CD4-positive, alpha-beta T cell treated with Interleukin-15 for 4 hours (primary cell): ENCODE results near the gene CHIT1.

ENCODE experiments used
- DNase-seq: peaks from one replicate; pipeline ENCODE4 v3.0.0-alpha.2; 2020; ENCODE audit warnings: low spot score

The CHIT1 gene

GRCh38 chr1:203188686-203189232 lies 40.7 kb downstream of the CHIT1 start:
- no peak for DNase-seq

DNA sequence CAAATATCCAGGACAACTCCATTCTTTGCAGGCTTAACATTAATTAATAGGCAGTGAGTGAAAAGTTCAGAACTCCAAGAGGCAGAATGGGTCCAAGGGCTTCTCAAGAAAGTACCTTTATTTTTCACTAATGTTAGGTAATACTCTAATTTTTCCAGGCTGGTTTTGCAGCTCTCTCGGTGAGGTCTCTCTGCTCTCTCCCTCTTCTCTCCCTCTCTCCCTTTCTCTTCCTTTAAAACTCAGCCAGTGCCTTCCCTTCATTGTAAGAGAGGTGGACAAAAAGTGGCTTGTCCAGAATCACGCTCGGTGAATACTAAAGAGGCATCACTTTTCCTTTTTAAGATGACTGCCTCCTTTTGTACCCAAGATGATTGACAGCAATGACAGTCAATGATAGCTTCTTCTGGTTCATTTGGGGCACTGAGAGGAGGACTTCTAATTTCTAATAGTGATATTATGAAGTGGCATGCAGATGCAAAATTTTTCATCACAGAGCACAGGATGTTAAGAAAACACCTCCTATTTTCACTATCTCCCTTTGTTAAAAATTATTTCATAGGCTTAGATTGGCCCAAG lies 41.7 kb downstream of the CHIT1 start:
- no peak for DNase-seq

DNA sequence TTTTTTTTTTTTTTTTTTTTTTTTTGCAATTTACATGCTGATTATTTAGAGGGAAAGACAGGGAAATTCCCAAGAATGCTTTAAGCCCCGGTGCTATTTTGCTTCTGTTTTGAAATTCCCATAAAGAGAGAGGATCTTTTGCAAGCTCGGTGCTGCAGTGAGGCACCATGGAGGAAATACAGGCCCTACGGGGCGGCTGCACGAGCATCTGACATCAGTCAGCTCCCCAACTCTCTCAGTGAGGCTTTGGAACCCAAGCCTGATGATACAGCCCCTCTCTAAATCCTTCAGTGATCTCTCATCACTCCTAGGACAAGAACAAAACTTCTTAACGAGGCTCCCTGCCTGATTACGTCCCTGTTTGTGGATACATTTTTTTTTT lies 42.2 kb downstream of the CHIT1 start:
- no peak for DNase-seq

DNA sequence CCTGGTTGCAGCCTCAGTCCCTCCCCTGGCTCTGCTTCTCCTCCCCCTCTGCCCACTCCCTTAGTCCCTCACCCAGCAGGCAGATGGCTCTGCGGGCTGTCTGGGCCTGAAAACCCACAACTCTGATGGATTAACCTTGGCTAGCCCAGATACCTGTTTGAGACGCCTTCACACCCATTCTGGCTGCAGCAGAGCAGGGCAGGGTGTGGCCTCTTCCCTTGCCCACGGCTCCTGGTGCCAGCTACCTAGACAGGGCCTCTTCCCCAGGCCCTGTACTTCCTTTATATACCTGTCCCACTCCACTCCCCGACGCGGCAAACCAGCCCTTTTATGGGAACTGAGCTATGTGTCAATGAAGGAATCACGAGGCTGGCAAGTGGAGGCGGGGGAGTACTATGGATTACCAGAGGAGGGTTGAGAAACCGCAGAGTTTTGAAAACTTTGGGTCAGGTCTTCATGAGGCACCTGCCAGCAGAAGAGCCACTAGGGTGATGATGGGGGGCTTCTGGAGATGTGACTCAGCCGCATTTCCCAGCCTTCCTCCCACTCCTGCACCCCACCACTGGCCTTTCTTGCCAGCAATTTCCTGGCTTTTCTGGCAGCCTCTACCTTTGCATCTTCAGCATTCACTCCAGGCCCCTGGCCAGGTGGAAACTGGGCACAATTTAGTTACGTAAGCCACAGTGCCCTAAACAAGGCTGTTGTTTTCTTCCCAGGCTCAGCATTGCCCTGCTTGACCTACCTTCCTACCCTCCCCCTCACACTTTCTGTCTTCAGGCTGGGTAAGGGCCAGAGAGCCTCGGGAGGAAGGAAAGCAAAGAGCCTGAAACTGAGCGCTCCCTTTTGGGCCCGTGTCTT lies 42.8 kb downstream of the CHIT1 start, which contains the start of gene CHI3L1:
CHI3L1 (minus strand) TSS at position 259 of the 858 bp plus-strand sequence; CDS start at position 178, 81 bp downstream.
- DNase-seq, result no peak

DNA sequence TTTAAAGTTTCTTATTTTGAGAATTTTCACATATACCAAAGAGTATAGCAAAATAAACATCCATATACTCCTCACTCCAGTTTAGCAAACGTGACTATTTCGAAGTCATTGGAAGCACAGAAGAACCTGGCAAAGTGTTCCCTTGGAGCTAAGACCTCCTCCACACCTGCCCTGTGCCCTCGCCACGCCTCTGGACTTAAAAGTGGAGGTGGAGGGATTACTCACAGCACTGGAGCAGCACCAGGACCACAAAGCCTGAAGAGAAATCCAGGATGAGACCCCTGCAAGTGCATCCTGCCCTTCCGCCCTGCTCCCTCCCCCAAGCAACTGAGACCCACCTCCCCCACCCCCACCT lies 43.4 kb downstream of the CHIT1 start:
- DNase-seq, result no peak

- DNase-seq, result no peak
These were observed 43.9 kb downstream of the CHIT1 start for GRCh38 chr1:203185585-203185984.

DNA sequence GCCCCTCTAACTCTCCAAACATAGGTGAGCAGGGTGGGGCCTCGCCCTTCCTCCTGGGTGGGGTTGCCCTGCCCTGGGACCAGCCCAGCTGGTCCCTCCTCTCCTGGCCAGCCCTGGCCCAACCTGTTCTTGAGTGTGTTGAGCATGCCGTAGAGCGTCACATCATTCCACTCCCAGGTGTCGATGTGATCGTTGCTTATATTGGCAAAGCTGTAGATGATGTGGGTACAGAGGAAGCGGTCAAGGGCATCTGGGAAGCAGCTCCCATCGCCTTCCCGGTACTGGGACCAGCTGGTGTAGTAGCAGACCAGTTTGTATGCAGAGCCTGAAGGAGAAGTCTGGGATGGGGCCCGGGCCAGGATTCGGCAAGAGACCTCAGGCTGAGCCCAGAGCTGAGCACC lies 44.4 kb downstream of the CHIT1 start:
- no peak for DNase-seq

GRCh38 chr1:203184467-203184866 lies 45.0 kb downstream of the CHIT1 start:
- no peak for DNase-seq

DNA sequence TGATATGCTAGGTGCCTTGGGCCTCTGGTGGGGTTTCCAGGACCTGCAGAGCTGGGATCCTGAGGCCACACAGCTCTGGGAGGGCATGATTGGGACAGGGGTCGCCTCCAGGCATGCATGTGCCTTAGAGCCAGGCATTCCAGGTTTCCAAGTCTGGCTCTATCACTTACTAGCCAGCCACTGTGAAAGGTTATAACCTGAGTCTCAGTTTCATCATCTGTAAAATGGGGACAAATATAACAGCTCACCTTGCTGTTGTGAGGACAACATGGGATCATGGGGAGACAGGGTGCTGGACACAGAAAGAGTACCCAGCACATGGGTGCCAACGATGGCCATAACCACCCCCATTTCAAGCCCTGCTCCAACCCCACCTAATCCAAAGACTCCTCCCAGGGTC lies 45.6 kb downstream of the CHIT1 start:
- DNase-seq, result no peak

DNA sequence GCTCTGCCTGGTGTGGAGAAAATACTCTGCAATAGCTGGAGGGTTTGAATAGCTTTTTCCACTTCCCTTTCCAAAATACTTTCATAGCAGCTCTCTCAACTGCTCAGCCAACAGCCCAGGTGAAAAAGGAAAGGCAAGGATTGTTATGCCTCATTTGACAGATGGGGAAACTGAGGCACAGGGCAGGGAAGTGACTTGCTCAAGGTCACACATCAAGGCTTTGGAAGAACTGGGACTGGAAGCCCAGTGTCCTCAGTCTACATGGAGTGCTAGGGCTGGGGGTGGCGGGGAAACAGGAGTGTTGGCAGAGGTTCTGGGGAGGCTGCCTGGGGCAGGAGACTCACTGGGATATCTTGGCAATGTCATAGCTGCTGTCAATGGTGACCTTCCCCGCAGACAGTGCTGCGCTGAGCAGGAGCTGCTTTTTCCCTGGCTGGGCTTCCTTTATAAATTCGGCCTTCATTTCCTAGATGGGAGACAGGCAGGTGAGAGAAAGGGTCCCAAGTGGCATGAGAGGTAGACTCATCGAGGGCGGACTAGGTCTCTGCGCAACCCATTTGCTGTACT lies 47.0 kb downstream of the CHIT1 start:
- DNase-seq, result no peak

DNA sequence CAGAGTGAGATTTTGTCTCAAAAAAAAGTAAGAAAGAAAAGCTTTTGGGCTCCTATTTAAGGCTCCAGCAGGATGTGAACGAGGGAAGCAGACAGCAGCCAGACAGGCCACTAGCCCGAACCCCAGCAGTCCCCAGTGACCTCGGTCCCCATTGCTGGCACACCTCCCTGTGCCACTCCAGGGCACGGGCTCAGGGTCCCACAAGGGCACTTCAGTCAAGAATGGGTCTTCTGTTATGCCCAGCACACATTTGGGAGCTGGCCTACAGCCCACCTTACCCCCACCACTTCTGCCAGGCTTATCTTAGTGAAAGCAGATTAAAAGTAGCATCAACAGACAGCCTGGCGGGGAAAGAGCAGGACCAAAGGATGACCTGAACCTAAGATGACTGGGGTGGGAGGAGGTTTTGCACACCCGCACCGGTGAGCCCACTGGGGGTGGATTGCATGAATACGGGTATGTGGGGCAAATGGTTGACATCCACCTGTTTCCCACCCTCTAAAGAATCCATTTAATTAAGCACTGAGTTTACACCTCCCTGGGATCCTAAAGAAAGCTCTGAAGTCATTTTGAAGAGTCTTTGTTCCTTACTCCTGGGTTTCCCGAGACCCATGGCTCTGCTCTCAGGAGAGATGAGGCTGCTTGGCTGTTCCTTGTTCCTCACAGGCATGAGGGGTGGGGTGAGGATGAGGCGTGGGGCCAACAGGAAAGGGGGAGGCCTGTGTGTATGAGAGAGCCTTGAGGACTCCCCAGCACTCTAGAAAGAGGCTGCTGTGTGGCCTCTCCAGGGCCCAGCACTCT lies 47.7 kb downstream of the CHIT1 start:
- no peak for DNase-seq

- no peak for DNase-seq
These were observed 48.7 kb downstream of the CHIT1 start for GRCh38 chr1:203180611-203181330.

DNA sequence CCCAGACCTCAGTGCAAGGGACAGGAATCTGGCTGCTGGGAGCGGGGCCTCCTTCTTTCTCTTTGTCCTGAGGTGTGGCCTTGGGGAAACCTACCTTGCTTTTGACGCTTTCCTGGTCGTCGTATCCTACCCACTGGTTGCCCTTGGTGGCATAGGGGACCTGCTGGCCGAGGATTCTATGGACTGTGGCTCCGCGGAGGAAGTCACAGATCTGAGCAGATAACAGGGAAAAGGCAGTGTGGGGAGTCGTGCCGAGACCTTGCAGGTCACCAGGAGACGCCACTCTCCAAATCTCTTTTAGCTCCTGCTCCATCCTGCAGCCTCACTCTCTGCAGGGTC lies 49.8 kb downstream of the CHIT1 start:
- DNase-seq, result no peak

DNA sequence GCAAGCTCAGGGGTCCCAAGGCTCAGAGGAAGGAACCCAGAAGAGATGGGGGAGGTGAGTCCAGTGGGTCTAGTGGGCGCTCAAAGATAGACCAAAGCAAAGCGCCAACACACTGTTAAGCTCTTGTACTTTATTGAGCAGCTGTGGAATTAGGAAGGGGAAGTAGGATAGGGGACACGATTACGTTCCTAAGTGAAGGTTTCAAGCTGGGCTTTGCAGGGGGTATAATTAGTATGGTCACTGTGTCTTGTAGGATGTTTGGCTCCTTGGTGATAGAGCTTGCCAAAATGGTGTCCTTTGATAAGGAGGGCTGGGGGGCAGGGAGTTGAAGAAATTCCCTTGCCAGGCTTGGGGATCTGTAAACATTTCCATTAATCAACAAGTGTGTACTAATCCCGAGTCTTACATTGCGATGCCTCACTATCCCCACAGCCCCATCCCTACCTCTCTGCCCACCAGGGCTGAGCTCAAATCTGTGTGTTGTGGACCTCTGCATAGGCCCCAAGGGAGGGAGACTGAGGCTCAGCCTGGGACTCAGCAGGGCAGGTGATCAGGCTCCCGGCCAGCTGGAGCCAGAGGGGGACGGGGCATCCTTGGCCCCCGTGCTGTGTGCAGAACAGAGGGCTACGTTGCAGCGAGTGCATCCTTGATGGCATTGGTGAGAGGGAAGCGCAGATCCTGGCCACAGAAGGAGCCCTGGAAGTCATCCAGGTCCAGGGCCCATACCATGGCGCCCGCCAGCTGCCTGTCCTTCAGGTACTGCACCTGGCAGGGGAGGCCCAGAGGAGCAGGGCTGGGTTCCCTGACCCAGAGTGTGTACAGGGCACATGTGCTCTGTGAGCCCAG lies 50.4 kb downstream of the CHIT1 start:
- no peak for DNase-seq

GRCh38 chr1:203178083-203178482 lies 51.4 kb downstream of the CHIT1 start:
- no peak for DNase-seq

GRCh38 chr1:203177470-203178039 lies 51.9 kb downstream of the CHIT1 start:
- DNase-seq, result no peak

DNA sequence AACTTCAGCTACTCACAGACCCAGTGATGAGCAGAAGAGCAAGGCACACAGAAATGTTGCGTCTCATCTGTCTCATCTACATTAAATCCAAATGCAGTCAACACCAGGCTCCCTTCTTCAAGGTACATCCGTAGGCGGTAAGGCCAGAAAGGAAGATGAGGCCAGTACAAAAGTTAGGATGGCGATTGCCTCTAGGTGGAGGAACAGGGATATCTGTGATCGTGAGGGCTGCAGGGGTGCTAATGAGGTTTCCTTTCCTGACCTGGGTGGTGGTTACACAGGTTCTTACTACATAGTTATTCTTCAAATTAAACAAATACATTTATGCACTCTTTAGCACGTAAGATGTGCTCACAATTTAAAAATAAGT lies 52.5 kb downstream of the CHIT1 start:
- DNase-seq, result no peak

DNA sequence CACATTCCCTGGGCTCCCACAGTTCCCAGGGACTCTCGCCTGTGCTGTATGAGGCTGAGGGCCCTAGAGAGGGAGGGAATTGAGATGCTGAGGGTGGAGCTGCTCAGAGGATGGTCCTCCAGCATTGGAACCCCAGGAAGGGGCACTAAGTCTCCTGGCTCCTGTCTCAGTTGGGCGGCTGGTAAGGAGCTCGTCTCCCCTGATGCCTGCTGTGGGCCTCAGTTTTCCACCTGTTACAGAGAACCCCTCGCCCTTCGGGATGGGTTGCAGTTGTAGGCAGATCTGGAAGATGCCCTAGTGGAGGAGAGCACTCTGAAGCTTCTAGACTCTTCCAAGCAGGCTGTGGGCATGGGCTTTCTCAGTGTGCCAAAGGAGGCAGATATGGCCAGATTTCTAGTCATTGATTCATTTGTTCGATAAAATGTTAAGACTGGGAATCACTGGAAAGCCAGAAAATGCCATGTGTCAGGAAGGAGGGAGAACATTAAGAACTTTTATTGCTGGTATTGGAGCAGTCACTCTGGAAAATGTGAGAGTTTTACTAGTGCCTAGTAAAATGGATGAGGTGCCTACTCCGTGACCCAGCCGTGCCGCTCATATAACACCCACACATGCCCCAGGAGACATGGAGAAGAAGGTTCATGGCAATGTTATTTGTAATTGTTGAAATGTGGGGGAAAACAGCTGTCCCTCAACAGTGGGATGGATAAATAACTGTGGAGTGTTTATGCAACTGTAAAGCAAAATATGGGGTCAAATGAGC lies 53.0 kb downstream of the CHIT1 start:
- no peak for DNase-seq

GRCh38 chr1:203175827-203176241 lies 53.6 kb downstream of the CHIT1 start:
- no peak for DNase-seq
